CMK (cell line): ENCODE results near the gene CPZ.

Experiments
- DNase-seq: peaks from one replicate; pipeline ENCODE4 v3.0.0-alpha.2; 2010; ENCODE audit warnings: low read depth

The CPZ gene

DNA sequence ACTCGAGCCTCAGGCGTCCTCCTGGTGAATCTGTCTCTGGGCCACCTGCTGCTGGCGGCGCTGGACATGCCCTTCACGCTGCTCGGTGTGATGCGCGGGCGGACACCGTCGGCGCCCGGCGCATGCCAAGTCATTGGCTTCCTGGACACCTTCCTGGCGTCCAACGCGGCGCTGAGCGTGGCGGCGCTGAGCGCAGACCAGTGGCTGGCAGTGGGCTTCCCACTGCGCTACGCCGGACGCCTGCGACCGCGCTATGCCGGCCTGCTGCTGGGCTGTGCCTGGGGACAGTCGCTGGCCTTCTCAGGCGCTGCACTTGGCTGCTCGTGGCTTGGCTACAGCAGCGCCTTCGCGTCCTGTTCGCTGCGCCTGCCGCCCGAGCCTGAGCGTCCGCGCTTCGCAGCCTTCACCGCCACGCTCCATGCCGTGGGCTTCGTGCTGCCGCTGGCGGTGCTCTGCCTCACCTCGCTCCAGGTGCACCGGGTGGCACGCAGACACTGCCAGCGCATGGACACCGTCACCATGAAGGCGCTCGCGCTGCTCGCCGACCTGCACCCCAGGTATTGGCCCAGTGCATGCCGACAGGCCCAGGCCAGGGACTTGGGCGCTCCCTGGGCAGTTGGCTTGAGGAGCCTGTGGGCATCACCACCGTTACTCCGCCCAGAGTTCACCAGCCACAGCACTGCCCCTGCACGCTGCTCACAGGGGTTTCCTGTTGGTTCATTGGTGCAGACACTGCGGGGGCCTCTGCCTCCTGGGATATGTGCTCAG, 11.3 kb upstream of the CPZ start:
- DNase-seq, result no peak

DNA sequence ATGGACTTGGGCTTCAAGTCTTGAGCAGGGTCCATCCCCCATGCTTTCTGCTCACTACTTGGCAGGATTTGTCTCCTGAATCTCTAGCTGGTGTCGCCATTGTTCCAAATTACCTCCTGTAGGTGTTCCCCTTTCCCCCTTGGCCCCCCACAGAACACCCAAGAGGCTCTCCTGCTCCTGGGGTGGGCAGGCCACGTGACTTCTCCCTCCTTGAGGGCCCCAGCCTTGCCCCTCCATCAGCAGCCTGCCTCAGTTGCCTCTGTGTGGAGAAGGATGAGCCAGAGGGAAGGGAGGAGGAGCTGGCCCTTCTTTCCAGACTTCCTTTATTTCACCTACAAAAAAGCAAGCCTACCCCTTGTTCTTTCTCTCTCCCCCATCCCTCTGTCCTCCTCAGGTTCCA, 10.5 kb upstream of the CPZ start:
- DNase-seq, result no peak

DNA sequence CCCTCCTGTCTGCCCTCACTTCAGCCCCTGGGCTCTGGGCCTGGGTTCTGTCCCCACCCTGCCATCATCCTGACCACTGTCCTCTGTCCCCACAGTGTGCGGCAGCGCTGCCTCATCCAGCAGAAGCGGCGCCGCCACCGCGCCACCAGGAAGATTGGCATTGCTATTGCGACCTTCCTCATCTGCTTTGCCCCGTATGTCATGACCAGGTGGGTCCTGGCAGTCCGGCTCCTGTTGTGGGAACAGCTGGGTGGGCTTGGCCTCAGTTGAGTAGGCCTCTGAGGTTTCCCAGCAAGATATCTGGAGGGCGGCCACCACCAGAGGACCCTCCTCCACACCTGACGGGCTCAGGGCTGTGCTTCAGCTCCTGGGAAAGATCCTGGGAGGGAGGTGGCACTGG, 10.1 kb upstream of the CPZ start:
- DNase-seq, result no peak

DNA sequence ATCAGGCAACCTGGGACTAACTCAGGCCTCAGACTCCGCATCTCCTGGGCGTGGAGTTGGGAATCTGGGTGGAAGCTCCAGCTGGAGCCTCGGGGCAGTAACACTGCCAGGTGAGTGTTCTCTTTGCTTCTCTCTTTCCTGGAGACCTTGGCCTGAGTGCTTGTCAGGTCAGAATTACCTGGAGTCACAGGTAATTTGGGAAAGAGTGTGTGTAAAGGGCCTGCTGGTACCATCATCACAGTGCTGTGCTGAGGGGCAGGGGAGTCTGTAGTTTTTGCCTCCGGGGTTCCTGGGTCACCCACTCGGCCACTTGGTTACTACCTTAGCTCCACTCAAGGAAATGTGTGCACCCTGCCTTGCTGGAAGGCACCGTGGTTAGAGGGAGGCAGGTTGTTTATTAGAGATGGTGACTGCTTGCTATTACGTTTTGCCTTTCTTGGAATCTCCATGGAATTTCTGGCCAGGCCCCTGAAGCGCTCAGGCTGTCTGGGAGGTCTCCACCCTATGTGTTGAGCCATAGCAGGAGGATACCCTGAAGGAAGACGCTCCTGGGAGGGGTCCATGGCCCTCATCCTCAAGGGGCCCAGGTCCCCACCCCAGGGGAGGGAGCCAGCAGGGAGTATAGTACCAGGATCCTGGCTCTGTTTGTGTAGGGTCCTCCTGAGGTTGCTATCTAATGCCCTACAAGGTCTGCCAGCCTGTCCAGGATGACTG, 9.5 kb upstream of the CPZ start:
- no peak for DNase-seq

DNA sequence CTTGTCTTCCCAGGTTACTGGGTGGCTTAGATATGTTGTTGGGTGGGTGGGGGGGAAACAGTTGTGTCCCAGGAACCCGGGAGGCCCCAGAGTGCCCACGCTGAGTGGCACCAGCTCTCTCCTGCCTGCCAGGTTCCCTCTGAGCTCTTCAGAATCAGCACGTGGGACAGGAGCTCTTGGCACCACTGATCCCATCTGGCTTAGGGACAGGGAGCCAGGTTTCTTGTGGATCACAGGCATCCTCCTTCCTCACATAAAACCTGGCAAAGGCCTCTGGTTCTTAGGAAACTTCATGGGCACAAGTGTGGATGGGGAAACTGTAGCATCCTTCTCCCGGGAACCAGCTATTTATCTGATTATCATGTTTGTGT, 8.9 kb upstream of the CPZ start:
- no peak for DNase-seq

DNA sequence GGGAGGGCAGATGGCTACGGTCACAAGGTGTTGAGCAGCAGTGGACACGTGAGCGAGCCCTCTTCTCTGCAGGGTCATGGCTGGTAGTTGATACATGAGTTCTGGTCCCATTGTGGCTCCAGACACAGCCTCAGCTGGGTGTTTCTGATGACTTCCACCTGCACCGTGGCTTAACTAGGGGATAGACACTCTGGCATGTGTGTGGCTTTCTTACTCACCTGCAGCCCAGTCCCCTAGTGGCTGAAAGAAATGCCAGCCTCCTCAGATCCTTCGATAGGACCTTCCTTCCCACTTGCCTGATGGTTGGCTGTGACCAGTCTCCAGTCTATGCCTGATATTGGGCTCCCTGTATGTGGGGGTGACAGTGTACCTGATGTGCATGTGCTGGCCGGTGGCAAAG, 7.4 kb upstream of the CPZ start:
- DNase-seq, result no peak

DNA sequence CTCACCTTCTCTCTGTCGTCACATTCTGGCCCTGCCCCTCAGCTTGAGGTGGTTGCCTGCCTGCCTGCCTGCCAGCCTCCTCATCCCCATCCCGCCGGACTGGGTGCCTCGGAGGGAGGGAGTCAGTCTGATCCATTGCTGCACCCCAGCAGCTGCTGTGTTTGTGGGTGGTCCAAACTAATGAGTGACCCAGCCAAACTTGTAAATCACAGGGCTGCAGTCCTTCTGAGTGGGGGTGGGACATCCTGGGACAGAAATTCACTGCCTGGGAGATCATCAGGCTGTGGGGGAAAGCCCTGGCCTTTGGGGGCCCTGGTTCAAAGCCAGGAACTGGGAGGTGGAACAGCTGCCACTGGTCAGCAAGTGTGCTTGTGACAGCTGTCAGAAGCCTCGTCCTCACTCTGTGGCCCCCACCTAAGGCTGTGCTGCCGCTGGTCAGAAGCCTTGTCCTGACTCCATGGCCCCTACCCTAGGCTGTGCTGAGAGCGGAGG, 6.8 kb upstream of the CPZ start:
- no peak for DNase-seq

DNA sequence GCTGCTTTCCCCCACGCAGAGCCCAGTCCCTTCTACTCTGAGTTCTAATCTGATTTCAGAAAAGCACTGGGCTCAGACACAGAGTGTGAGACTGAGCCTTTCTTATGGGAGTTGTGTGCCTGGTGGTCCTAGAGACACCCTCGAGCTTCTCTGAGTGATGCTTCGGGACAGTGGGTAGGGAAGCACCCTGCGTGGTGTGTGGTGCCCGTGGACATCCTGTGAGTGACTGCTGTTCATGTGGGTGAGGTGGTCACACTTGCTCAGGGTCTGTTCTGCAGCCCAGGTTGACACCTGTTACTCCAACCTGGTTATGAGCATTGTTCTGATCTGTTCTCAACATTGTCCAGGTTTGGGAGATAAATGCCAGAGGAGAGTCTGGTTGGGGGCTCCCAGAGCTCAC, 6.3 kb upstream of the CPZ start:
- no peak for DNase-seq

DNA sequence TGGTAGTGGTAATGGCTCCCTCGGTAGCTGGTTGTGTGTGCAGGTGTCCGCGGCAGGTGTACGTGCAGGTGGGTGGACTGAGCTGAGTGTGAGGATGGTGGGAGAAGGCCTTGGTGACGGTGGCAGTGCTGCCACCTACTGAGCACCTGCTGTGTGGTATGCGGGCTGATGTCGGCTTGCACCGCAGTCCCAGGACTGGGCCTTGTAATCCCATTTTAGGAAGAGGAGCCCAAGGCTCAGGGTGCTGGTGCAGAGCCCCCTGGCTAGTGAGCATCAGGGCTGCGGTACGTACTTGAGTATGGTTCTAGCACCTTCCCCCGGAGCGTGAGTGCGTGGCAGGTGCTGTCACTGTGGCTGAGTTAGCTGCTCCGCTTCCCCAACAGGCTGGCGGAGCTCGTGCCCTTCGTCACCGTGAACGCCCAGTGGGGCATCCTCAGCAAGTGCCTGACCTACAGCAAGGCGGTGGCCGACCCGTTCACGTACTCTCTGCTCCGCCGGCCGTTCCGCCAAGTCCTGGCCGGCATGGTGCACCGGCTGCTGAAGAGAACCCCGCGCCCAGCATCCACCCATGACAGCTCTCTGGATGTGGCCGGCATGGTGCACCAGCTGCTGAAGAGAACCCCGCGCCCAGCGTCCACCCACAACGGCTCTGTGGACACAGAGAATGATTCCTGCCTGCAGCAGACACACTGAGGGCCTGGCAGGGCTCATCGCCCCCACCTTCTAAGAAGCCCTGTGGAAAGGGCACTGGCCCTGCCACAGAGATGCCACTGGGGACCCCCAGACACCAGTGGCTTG, 5.7 kb upstream of the CPZ start:
- DNase-seq, result no peak

DNA sequence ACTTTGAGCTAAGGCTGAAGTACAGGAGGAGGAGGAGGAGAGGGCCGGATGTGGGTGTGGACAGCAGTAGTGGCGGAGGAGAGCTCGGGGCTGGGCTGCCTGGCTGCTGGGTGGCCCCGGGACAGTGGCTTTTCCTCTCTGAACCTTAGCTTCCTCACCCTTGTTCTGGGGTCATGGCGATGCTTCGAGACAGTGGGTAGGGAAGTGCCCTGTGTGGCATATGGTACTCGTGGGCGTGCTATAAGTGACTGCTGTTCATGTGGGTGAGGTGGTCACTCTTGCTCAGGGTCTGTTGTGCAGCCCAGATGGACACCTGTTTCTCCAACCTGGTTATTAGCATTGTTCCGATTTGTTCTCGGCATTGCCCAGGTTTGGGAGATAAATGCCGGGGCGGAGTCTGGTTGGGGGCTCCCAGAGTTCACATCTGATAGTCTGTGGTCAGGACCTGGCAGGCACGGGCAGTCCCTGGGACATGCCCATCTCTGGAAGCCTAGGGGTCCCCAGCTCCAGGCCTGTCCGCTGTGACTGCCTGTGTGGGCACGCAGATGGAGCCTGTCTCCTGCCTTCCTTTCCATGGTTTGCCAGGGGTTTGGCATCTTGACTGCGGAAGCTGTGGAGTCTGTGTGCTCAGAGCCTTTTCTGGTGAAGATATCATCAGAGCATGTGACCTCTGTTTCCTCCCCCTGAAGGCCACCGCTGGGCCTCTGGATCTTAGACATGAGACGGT, 4.9 kb upstream of the CPZ start:
- DNase-seq, result no peak

DNA sequence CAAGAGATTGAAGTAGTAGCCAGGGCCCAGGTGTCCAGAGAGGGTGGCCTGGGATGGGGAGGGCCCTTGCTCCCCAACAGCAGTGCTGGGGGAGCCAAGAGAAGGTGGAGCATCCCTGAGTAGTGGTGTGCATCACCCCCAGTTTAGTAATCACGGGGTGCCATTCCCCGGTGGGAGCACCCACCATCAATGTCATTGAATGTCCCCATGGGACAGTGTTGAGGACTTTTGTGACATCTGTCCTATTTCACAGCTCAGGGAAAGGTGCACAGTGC, 4.4 kb upstream of the CPZ start:
- DNase-seq, result no peak

DNA sequence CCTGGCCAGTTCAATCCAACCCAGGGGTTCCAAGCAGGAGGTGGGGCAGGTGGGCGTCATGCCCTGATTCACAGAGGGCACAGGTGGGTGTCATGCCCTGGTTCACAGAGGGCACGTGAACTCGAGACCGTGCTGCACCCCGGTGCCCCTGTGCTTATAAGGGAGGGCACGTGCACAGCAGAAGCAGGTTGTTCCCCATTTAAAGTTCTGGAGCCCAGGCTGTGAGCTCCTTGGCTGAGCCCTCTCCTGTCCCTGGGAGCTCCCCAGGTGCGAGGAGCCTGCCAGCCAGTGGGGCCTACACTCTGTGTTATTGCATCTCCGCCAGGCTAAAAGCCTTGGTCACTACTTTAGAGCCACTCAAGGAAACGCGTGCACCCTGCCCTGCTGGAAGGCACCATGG, 3.2 kb upstream of the CPZ start:
- no peak for DNase-seq

DNA sequence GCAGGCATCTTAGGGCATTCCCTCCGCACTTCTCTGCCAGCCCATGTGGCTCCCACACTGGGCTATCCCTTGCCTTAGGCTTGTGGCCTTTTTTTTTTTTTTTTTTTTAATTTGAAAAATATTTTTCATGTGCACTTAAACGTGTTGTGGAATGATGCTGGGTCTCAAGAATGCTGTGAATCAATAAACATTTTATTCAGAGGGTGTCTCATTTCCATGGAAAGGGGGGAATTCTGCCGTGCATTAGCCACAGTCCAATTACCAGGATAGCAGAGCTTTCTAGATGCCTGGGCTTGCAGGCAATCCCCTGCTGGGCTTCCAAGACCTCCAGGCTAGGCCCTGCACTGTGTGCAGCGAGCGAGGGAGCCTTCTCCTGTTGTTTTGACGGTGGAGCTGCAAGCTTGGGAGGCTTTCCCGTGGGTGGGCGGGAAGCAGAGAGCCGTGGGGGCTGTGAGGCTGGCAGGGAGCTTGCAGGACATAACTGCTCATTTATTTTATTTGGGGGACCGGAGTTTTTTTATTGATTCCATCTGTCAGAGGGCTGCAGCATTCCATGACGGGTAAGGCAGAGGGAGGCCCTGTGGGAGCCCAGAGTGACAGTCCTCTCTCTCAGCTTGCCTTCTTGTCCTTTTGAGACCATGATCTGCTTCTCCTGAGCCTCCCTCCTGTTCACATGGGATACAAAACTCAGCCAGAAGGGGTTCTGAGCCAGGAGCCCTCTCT, 2.6 kb upstream of the CPZ start:
- DNase-seq, result no peak

DNA sequence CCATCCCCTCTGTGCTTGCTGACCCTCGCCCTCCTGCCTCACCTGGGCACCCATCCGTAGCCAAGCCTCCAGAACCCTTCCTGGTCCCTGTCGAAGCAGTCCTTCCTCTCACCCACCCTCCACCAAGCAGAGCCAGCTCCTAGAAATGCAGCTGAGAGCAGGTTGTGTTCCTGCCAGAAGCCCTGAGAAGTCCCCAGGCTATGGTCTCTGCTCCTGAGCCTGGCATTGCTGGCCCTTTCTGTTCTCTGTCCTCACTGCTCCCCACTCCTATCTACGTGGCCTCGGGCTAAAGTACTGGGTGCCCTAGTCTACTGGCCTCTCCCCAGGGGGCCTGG, 2.1 kb upstream of the CPZ start:
- no peak for DNase-seq

DNA sequence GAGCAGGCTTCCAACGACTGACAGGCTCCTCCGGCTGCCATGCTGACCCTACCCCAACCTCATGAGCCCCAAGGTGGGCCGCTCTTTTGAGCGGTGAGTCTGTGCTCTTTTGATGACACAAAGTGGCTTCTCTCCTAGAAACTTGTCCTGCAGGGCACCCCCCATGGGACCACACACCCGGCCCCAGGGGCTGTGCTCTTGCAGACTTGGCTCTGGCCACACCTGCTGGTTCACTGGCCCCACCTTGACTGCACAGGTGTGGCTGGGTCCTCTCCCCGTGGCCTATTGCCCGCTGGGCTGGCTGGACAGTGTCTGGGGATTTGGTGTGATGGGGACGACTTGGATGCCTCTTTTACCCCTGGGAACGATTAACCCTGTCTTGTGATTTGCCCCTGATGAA, 1.5 kb upstream of the CPZ start:
- DNase-seq, result no peak

DNA sequence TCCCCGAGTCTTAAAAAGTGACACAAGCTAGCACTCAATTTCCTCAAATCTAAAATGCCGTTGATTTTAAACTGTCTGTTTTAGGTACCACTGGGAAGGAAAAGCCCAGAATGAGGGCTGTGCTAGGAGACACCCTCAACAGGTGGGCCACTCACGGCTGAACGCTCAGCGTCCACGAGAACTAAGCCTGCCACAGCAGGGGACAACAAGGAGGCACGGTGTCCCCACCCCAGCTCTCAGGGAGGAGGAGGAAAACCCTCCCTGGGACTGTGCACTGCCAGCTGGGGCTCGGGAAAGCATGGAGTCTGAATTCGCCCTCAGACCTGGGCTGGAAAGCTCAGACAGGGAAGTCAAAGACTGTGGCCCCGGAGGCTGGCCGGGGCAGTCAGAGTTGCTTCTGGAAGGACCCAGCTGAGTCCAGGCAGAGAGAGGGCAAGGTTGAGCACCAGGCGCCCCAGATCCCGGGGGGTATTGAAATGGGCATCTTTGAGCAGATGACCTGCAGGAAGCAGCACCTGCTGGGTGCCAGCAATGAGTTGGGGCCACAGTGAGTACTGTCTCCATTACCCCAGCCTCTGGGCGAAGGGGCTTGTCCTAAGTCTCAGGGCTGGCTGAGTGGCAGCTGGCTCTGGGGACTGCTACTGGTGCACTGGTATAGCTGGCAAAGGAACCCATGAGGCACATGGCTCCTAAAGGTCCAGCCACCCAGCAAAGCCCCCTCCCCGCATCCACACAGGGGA, 769 bp upstream of the CPZ start:
- no peak for DNase-seq

DNA sequence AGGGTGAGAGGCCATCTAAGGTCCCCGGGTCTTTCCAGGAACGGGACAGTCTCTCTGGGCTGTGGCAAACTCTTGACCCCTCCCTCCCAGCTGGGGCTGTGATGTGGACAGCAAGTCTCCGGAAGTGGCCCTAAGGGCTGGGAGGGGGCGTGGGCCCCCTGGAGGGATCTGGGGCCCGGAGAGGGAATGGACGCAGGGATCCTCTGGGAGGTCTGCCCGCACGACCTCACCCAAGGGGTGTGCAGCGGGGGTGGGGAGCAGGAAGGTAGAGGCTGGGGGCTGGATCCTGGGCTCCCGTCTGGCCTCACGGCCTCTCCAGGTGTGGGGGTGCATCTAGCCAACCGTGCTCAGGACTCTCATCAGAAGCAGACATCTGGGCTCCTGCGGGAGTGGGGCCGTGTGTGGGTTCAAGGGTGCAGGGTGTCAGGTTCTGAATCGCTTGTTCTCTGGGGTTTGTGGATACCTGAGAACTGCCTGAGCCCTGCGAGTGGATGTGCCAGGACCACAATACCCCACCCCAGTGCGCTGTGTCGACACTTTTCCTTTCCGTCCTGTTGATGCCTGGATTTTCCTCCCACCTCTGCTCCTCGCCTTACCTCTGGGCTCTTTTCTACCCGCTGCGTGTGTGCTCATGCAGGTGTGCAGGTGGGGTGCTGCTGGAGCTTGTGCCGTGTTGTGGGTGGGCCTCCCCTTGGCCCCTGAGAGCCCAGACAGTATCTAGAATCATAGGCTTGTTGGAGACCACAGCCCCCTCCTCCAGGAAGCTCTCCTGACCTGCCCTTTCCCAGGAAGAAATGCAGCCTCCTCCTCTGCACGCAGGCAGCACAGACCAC, 915 bp downstream of the CPZ start:
- DNase-seq, result no peak

DNA sequence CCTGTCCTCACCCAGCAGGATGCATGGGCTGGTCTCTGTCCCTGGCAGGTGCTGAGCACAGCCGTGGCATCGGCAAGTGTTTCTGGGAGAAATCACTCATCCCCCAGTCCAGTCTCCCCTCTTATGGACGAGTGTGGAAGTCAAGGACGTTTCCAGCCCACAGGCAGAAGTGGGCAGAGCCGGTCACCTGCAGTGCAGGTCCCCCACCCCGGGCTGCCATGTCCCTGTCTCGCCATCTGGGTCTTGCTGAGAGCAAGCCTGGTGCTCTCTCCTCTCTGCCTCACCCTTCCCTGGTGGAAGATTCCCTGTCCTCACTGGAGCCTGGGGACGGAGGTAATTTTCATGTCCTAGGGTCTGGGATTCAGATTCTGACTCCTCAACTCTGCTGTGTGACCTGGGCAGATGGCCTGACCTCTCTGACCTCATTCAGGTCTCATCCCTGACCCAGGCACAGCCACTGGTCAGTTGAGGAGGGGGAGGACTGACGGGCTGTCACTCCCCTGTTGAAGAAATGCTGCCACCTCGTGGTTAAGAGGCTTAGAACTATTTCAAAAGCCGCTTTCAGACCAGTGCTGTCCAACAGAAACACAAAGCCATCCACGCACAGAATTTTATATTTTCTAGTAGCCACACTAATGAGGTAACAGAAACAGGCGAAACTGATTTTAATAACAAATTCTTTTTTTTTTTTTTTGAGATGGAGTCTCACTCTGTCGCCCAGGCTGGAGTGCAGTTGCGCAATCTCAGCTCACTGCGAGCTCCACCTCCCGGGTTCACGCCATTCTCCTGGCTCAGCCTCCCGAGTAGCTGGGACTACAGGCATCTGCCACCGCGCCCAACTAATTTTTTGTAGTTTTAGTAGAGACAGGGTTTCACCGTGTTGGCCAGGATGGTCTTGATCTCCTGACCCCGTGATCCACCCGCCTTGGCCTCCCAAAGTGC, 1.8 kb downstream of the CPZ start:
- DNase-seq, result peak; percentile 57
